ENCODE data around the gene SH3BP4. TPM values are rescaled to one million over a fixed set of nuclear protein-coding genes. Genes with fewer than 3 reads are reported as not detected.

Gene SH3BP4
- total RNA-seq, 1 donor from 2014 or later, result 6.5 TPM

DNA sequence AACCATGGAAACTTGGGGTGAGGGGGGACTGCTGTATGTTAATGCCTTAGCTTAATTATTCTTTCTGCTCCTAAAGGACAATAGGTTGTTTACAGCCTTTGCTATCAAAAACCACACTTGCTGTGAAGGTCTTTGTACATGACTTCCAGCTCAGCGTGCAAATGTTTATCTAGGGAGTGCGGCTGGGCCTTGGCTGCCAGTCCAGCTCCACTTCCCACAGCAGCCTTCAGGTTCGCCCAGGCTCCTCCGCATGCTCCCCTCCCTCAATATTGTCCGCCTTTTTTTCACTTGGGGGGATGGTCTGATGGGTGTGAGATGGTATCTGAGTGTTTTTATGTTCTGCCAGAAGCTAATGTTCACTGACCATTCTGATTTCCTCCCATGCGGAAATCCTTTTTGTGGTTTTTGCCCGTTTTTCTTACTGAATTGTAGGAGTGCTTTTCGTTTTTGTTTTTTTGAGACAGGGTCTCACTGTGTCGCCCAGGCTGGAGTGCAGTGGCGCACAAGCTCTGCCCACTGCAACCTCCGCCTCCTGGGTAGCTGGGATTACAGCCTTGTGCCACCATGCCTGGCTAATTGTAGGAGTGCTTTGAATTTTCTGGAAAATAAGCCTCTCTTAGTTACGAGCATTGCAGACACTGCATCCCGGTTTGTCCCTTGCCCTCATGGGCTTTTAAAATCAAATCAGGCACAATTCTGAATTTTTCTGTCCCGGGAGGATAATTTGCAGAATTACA lies 28.8 kb downstream of the SH3BP4 start:
- no peak for FAIRE-seq
- no peak for DNase-seq (ENCODE audit: low spot score in 2 of 2)

DNA sequence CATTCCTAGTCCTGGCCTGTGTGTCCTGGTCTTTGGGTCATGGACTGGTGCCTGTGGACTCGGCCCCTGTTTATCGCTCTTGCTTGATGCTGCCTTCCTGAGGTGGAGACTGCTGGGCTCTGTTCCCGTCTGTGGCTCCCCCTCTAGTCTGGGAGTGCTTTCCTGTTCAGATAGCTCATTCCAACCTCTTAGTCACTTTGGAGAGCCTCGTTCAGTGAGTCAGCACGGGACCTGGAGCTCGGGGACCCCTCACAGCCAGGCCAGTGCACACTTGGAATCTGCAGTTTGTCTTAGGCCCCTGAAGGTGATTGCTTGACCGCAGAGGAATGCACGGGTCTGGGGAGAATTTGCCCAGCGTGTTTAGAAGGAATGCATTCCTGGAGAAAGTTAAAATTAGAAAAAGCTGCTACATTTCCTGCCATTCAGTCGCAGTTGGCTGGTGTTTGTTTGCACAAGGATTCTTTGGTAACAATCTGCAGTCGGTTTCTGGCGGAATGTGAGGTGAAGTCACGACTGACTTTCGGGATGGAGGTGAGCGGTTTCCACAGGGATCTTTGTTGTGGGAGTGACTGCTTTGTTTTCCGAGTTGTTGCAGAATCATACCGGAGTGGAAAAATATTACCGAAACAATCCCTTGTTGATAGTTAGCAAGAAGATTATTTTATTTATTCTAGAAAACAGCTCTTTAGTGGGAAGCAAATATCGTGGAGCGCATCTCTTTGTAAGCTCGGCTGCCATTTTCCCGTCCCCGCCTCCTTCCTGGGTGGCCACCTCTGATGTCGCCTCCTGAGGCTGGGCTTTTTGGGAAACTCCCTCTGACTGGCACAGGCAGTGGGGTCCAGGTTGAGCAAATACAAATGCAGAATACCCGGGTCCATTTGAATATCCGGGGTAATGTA lies 29.6 kb downstream of the SH3BP4 start:
- FAIRE-seq (no peak), DNase-seq (ENCODE audit: low spot score in 2 of 2) (no peak)

DNA sequence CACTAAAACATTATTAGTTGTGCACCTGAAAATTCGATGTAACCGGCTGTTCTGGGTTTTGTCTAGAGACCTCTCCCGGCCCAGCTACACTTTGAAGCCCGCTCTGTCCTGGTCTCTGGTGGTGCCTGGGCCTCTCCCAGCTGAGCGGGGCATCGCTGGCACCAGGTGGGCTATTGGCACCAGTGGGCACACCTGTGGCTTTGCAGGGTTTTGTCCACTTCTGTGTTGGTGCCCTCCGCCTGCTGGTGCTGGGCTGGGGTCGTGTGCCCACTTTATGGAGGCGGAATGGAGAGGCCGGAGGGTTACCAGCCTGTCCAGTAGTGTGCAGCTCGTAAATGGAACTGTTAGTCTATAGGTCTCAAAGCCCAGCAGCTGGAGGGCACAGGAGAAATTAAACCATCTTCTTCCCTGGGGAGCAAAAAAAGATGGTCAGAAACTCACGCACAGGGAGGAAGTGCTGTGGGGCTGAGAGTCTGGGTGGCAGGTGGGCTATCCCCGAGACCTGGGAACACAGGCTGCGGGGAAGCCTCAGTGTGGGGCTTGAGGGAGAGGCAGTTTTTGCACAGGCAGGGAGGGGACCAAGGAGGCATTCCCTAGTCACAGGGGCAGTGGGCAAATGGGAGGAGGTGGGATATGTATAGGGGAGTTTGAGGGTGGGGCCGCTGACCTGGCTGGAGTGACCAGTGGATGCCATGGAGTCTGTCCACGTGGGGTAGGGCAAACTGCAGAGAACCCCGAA lies 30.4 kb downstream of the SH3BP4 start:
- FAIRE-seq, result no peak
- DNase-seq (ENCODE audit: low spot score in 2 of 2), result no peak

DNA sequence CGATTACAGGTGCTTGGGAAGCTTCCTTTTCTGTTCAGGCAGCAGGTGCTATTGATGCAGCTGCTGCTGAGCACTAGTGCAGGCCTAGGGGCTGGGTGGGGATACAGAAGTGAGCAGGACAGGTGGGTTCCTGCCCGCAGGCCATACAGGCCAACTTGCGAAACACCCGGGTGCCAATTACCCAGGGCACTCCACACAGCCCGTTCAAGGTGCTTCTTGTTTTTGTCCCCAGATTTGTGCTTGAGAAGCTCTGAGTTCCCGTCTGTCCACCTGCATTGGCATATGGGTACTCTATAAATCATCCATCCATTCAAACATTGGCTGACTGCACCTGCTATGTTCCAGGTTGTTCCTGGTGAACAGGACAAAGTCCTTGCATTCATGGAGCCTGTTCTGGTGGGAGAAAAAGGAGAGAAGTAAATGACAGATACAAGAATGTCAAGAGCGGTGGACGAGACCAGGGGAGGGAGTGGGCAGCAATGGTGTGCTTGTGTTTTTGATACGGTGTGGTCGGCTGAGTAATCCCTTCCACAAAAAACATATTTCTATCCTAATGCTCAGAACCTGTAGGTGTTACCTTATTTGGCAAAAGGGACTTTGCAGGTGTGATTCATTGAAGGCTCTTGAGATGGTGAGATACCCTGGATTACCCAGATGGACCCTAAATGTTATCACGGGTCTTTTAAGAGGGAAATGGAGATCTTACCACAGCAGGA lies 31.4 kb downstream of the SH3BP4 start:
- FAIRE-seq (no peak), DNase-seq (ENCODE audit: low spot score in 2 of 2) (no peak)

DNA sequence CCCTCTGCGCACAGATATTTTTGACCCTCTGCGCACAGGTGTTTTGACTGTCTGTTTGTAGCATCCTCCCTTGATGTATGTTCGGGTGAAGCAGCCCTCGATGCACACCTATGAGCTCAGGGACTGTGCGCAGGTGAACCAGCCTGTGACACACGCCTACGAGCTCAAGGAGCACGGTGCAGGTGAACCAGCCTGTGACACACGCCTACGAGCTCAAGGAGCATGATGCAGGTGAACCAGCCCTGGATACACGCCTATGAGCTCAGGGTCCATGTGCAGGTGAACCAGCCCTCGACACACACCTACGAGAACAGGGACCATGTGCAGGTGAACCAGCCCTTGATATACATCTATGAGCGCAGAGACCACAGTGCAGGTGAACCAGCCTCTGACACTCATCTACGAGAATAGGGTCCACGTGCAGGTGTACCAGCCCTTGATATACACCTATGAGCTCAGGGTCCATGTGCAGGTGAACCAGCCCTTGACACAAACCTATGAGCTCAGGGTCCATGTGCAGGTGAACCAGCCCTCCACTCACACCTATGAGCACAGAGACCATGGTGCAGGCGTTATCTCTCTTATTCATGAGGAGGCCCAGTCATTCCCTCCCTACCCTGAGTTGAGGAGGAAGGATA lies 33.9 kb downstream of the SH3BP4 start:
- no peak for FAIRE-seq
- DNase-seq (ENCODE audit: low spot score in 2 of 2), result no peak

DNA sequence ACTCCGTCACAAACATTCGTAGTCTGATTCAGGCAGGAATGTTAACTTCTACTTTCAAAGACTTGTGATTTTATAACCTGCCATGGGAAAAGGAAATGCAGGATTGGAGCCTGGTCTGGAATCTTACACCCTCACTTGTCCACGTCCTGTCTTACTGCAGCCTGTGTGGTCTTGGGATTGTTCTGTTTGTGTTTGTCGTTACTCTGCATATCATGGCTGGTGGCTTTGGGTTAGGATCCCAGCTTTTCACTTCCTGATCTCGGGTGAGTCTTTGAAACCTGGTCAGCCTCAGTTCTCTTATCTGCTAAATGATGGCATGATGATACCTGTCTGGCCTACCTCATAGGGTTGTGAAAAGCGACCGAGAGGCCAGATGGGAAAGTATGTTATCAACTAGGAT lies 34.6 kb downstream of the SH3BP4 start:
- DNase-seq (ENCODE audit: low spot score in 2 of 2) (no peak), FAIRE-seq (no peak)

DNA sequence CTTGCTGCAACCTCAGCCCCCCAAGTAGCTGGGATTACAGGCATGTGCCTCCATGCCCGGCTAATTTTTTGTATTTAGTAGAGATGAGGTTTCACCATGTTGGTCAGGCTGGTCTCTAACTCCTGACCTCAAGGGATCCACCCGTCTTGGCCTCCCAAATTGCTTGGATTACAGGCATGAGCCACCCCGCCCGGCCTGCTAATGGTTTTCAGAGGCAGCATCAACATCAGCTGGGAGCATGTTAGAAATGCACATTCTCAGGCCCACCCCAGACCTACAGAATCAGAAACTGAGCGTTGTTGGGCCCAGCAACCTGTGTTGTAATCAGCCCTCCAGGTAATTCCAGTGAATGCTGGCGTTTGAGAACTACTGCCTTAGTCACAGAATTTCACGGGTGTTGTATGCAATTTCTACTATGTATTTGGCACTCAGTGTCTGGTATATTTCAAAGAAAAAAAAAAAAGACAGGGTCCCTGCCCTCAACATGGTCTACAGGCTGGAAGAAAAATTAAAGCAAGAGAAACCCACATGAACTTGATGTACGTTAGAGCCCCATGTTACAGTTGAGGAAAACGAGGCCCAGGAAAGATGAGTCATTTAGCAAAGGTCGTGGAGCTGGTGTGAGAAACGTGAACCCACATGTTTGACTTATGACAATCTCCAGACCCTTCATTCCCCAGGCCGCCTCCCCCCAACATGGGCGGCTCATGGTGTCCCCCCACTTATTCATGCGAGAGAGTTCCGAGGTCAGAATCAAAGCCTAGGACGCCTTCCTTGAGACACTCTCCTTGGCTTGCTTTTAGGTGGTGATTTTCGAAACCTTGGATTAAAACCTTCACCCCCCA lies 35.3 kb downstream of the SH3BP4 start:
- FAIRE-seq, result no peak
- DNase-seq (ENCODE audit: low spot score in 2 of 2), result no peak

DNA sequence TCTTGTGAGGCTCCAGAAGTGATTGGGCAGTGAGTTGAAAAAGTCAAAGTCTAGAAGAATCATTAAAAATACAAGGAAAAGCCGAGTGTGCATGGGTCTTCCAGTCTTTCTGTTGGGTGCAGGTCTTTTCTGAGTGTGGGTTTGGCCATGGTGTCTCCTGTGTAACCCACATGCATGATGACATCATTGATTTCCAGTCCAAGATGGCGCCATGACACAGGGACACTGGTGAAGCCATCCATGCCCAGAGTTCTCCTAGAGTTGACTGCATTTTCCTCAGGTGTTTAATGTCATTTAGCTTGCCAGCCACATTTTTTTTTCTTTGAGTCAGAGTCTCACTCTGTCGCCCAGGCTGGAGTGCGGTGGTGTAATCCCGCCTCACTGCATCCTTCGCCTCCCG lies 35.9 kb downstream of the SH3BP4 start:
- DNase-seq (ENCODE audit: low spot score in 2 of 2) (no peak), FAIRE-seq (no peak)

DNA sequence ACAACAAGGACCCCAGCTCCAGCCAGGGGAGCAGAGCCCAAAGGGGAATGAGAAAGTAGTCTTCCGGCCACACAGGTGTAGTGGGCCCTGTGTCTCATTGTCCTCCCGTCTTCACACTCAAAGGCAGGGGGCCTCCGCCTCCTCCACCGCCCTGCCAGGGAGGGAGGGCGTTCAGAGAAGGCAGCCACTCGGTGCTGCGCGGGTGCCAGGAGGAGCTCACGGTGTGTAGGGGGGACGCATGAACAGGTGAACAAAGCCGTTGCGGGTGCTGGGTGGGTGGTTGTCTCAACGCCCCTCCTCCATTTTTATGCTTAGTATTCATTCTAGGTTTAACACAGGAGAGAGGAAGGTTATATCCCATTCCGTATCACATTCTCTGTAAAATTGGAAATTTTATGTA lies 36.7 kb downstream of the SH3BP4 start:
- no peak for FAIRE-seq

DNA sequence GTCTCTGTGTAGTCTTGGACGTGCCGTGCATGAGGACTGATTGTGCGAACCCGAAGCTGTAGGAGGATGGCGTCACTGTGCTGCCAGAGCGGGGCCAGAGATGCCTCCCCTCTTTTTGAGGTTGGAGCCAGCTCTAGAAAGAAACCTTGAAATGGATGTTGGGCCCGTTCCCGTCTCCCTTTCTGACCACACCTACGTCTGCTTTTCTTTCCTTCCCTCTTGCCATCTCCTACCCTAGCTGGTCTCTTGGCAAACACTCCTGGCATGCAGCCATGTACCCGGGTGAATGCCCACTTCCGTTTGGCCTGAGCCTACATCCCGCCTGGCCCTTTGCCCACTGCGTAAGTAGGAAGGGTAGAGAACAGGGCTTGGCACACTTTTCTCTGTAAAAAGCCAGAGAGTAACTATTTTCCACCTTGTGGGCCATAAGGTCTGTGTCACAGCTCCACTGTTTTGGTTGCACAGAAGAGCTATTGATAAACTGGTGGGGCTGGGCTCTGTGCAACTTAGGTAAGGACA lies 37.4 kb downstream of the SH3BP4 start:
- FAIRE-seq, result no peak

More for the DNA sequence above, 36.7 kb downstream of the SH3BP4 start:
- DNase-seq (ENCODE audit: low spot score in 2 of 2), result no peak

DNA sequence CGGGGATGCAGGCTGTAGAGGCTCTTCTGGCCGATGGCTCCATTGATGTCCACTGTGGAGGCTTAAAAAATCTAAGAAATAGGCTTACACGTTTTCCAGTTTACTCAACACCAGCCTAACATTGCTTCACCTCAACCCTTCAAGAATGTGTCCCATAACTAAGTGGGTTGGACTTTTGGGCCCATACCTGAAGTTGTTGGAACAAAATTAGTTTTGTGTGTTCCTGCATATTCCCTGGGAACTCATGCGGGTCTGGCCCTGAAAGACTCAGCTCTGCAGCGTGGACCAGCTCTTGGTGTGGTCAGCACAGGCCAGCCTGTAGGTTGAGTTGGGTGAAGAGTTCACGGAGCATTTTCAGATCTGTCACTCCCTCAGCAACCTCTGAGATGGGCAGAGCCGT lies 38.5 kb downstream of the SH3BP4 start:
- DNase-seq (ENCODE audit: low spot score in 2 of 2) (no peak), FAIRE-seq (no peak)

More for the DNA sequence above, 37.4 kb downstream of the SH3BP4 start:
- peak; percentile 42 to 60 for DNase-seq (ENCODE audit: low spot score in 2 of 2)

DNA sequence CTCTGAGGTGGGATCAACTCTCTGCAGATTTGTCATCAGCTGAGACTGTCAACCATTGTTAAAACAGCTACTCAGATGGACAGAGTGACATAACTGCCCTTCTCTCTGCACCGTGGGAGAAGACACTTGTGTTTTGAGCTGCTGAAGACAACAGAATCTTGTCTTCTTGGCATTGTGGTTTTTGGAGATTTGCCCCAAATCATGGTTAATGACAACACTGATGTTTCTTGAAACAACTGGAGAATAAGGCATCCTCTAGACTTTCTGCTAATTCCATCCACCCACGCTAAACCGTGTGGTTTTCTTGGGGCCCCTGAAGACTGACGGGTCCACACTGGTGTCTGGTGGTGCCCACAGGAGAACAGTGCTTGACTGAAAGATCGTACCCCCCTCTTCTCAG lies 39.5 kb downstream of the SH3BP4 start:
- no peak for FAIRE-seq
- no peak for DNase-seq (ENCODE audit: low spot score in 2 of 2)

DNA sequence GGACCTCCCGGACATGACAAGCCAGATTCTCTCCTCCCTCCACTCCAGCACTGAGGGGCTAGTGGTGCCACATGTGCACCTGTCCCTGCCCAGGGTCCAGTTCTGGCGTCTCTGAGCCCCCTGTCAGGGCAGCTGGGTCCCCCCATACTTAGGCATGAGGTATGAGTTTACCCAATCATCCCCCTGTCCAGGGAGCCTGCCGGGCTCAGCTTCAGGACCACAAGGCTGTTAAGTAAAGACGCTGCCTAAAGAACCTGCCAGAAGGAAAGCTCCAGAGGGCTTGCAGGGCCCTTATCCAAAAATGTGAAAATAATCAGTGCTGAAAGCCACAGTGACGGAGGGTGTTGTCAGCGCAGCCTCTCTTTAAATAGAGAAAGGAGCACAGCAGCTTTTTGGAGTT lies 40.0 kb downstream of the SH3BP4 start:
- DNase-seq (ENCODE audit: low spot score in 2 of 2) (no peak), FAIRE-seq (no peak)

DNA sequence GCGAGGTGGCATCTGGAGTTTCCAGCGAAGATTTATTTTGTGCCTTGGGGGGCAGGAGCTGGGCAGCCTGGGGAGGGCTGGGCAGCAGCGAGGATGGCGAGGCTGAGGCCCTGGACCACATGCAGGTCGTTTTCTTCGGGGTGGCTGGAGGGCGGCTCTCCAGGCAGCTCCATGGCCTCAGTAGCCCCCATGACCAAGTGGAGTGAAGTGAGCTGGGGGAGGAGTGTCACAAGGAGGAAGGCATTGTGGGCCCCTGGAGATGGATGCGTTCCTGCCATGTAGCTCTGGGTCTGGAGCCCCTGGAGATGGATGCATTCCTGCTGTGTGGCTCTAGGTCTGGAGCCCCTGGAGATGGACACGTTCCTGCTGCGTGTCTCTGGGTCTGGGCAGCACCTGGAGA lies 40.4 kb downstream of the SH3BP4 start:
- FAIRE-seq, result no peak

DNA sequence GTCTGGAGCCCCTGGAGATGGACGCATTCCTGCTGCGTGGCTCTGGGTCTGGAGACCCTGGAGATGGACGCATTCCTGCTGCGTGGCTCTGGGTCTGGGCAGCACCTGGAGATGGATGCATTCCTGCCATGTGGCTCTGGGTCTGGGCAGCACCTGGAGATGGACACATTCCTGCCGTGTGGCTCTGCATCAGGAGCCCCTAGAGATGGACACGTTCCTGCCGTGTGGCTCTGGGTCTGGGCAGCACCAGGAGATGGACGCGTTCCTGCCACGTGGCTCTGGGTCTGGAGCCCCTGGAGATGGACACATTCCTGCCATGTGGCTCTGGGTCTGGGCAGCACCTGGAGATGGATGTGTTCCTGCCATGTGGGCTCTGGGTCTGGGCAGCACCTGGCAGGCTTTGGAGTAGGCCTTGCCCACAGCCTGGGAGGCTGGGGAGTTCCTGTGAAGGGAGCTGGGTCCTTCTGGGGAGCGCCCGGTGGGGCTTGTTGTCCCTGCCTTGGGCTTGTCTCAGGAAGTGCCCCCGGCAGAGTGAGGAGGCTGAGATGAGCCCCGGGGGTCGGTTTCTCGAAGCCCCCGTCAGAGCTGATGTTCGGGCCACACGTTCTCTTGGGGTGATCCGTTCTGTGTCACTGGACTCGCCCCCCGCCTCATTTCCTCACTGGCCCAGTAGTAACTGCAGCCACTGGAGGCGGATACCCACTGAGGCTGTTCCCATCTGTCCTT lies 41.0 kb downstream of the SH3BP4 start:
- FAIRE-seq, result no peak

More for the DNA sequence above, 40.4 kb downstream of the SH3BP4 start:
- DNase-seq (ENCODE audit: low spot score in 2 of 2), result no peak

DNA sequence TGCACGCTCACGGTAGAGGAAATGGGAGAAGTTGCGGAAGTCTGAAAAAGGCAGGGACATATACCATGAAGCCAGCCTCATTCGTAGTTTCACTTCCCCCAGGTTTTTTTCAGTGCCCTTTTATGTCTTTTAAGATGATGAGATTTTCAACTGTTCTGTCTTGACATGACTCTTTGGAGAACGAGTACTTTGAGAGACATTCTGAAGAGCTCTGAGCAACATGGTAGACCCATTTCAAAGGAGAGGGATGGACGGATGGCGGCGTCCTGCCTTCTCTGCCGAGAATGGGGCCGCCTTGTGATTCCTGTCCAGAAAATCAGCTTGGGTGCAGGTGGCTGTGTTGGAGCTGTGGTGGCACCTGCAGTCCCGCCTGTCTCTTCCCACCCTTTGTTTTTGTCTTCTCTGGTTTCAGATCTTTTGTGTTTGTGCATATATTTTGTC lies 41.7 kb downstream of the SH3BP4 start:
- DNase-seq (ENCODE audit: low spot score in 2 of 2) (no peak), FAIRE-seq (no peak)

More for the DNA sequence above, 41.0 kb downstream of the SH3BP4 start:
- no peak for DNase-seq (ENCODE audit: low spot score in 2 of 2)

DNA sequence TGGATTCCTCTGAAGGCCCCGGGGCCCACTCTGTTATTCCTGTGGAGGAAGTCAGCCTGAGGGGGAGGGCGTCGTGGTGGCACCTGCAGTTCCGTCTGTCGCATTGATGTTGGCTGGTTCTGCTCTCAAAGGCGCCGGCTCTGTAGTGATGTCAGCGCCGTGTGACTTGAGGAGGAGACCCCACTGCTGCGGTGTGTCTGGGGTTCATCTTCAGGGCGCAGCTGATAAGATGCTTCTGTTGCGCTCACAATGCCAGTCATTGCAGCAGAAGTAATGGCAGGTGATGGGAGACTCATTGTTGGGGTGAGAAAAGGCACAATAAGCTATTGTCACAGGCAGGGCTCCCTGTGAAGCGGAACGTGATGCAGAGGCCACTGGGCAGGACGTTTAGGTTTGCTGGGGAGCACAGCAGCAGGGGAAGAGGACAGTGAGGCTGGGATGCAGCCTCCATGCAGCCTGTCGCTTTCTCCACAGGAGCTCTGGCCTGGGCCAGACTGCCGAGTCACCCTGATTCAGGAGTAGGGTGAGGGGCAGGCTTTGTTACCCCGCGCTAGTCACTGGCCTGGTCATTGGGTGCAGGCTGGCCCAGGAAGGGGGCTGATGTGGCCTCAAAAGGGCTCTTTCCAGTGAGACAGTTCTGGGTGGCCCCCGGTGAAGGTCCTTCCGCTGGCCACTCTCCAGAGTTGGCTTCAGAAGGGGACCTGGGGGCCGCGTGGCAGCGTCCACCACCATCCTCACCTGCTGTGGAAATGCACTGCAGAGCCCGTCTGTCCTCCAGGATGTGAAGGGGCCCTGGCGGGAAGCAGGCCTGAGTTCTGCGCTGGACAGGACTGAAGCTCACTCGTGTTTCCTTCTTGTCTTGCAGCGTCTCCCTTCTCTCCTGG lies 42.9 kb downstream of the SH3BP4 start:
- DNase-seq (ENCODE audit: low spot score in 2 of 2) (peak; percentile 29 to 41), FAIRE-seq (no peak)
